Measurements from ENCODE around the gene RNPEP. TPM values are rescaled to one million over a fixed set of nuclear protein-coding genes. Genes with fewer than 3 reads are reported as not detected.
"Not testable (repeated sequence)": the region's sequence is repeated elsewhere in the genome, so short reads cannot be mapped to it uniquely, and the experiment has no call there.

Gene RNPEP
- polyA plus RNA-seq, 1 experiment: 89.0 TPM

- POLR2A ChIA-PET: no interaction called here
- Histone ChIP-seq H3K27me3 (ENCODE audit: control insufficient read depth, insufficient read depth, low read length) (peaks cover 13% of the 10 kb centered on the region), H3K9me3 (ENCODE audit: control insufficient read depth, insufficient read depth, low read length) (no peaks in the 10 kb centered on the region), H3K27ac (ENCODE audit: low read depth, low read length) (no peak overlapping the region), H3K4me3 (ENCODE audit: low read depth, low read length) (no peak overlapping the region)
- CTCF ChIA-PET: no interaction called here
- TF ChIP-seq CTCF (IDR thresholded peaks at IDR 0.05; ENCODE audit: low read depth, low read length): no peak
- no peak for DNase-seq (ENCODE audit: low read depth, low spot score)
Observed at GRCh38 chr1:202046748-202047708, 64.6 kb downstream of the RNPEP start.

- Histone ChIP-seq H3K4me3 (ENCODE audit: low read depth, low read length) (no peak overlapping the region), H3K27me3 (ENCODE audit: control insufficient read depth, insufficient read depth, low read length) (peaks cover 13% of the 10 kb centered on the region), H3K9me3 (ENCODE audit: control insufficient read depth, insufficient read depth, low read length) (no peaks in the 10 kb centered on the region), H3K27ac (ENCODE audit: low read depth, low read length) (no peak overlapping the region)
- ChIA-PET CTCF (interaction anchor here (0.9 kb wide), 1 partner anchor 87 kb away, joined by 3 read pairs; no protein-coding TSS in a partner anchor), POLR2A (no interaction called here)
- DNase-seq (ENCODE audit: low read depth, low spot score): no peak
- no peak for TF ChIP-seq CTCF (IDR thresholded peaks at IDR 0.05; ENCODE audit: low read depth, low read length)
Observed at GRCh38 chr1:202047977-202048376, 65.5 kb downstream of the RNPEP start.

- Histone ChIP-seq H3K27ac (ENCODE audit: low read depth, low read length) (no peak overlapping the region), H3K9me3 (ENCODE audit: control insufficient read depth, insufficient read depth, low read length) (no peaks in the 10 kb centered on the region), H3K27me3 (ENCODE audit: control insufficient read depth, insufficient read depth, low read length) (peaks cover 13% of the 10 kb centered on the region), H3K4me3 (ENCODE audit: low read depth, low read length) (no peak overlapping the region)
- CTCF ChIA-PET: no interaction called here
- POLR2A ChIA-PET: no interaction called here
- no peak for DNase-seq (ENCODE audit: low read depth, low spot score)
- no peak for TF ChIP-seq CTCF (IDR thresholded peaks at IDR 0.05; ENCODE audit: low read depth, low read length)
Observed at GRCh38 chr1:202049129-202049528, 66.7 kb downstream of the RNPEP start.

- no peak for DNase-seq (ENCODE audit: low read depth, low spot score)
- ChIA-PET POLR2A (no interaction called here), CTCF (no interaction called here)
- Histone ChIP-seq H3K4me3 (ENCODE audit: low read depth, low read length) (no peak overlapping the region), H3K27ac (ENCODE audit: low read depth, low read length) (no peak overlapping the region), H3K9me3 (ENCODE audit: control insufficient read depth, insufficient read depth, low read length) (no peaks in the 10 kb centered on the region), H3K27me3 (ENCODE audit: control insufficient read depth, insufficient read depth, low read length) (peaks cover 3% of the 10 kb centered on the region)
- no peak for TF ChIP-seq CTCF (IDR thresholded peaks at IDR 0.05; ENCODE audit: low read depth, low read length)
Observed at GRCh38 chr1:202054094-202054493, 71.6 kb downstream of the RNPEP start.

GRCh38 chr1:202054673-202055072, 72.2 kb downstream of the RNPEP start:
- DNase-seq (ENCODE audit: low read depth, low spot score); H3K4me3 ChIP-seq (ENCODE audit: low read depth, low read length); H3K9me3 ChIP-seq (ENCODE audit: control insufficient read depth, insufficient read depth, low read length); CTCF ChIA-PET; H3K27me3 ChIP-seq (ENCODE audit: control insufficient read depth, insufficient read depth, low read length); POLR2A ChIA-PET; H3K27ac ChIP-seq (ENCODE audit: low read depth, low read length): not testable (repeated sequence)

Small RNA genes lying within 50 kb of the gene (small RNA-seq; reads per million reads assigned to genes)
- gene AL691482.1 (ENCODE audit: insufficient read length, low read depth): not detected
- not detected for gene AL691482.2 (ENCODE audit: insufficient read length, low read depth)
- gene MIR6740 (ENCODE audit: insufficient read length, low read depth): not detected
- not detected for gene RF00156 (ENCODE audit: insufficient read length, low read depth)

Other genes starting within 250 kb of the RNPEP start
- 55.5 and 57.9 TPM in 2 replicates for gene IPO9, start 153.5 kb upstream of the RNPEP start, polyA plus RNA-seq (2011; rRNA removed)
- gene SHISA4, start 93.8 kb upstream of the RNPEP start, polyA plus RNA-seq (2011; rRNA removed): 24.4 and 36.4 TPM in 2 replicates
- gene LMOD1, start 36.1 kb upstream of the RNPEP start, polyA plus RNA-seq (2011; rRNA removed): 41.1 and 52.6 TPM in 2 replicates
- gene TIMM17A, start 27.1 kb upstream of the RNPEP start, polyA plus RNA-seq (2011; rRNA removed): 75.2 and 104 TPM in 2 replicates
- gene ELF3, start 27.9 kb downstream of the RNPEP start, polyA plus RNA-seq (2011; rRNA removed): 0.12 and 0.72 TPM in 2 replicates
- gene GPR37L1, start 140.3 kb downstream of the RNPEP start, polyA plus RNA-seq (2011; rRNA removed): not detected in 2 replicates
- gene ARL8A, start 162.1 kb downstream of the RNPEP start, polyA plus RNA-seq (2011; rRNA removed): 50.9 and 58.0 TPM in 2 replicates
- gene PTPN7, start 178.0 kb downstream of the RNPEP start, polyA plus RNA-seq (2011; rRNA removed): not detected in 2 replicates
- not detected in 2 replicates for gene LGR6, start 211.2 kb downstream of the RNPEP start, polyA plus RNA-seq (2011; rRNA removed)

All from AG04450 (cell line).